C4-2B (cell line): ENCODE measurements around the gene MEF2D.

Experiments used
- ZFX ChIP-seq: fragments of 450-650 bp; IDR thresholded peaks from 2 replicates; pipeline ENCODE4 v1.6.1; 2017
- TF ChIP-seq, protein P1 (sequence below): fragments of 450-650 bp; conservative IDR thresholded peaks from 2 replicates; pipeline ENCODE4 v1.5.1; 2017; ENCODE audit warnings: mild to moderate bottlenecking

DNA sequence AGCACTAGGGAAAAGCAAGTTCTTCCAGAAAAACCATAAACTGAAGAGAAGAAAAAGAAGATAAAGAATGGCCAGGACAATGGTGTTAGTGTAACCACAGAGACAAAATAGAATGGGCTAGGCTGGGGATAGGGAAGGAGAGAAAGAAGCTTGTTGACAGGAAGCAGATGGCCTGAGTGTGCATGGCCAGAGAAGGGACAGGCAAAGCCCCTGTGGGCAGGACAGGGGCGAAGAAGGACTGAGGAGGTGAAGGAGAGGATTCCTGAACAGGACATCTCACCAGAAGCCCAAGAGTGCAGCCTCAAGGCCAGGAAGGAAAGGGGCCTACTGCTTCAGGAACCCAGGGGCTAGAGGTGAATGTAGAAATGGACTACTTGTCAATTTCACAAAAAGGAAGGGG is 42.5 kb upstream of the MEF2D start:
- TF ChIP-seq, protein P1, sequence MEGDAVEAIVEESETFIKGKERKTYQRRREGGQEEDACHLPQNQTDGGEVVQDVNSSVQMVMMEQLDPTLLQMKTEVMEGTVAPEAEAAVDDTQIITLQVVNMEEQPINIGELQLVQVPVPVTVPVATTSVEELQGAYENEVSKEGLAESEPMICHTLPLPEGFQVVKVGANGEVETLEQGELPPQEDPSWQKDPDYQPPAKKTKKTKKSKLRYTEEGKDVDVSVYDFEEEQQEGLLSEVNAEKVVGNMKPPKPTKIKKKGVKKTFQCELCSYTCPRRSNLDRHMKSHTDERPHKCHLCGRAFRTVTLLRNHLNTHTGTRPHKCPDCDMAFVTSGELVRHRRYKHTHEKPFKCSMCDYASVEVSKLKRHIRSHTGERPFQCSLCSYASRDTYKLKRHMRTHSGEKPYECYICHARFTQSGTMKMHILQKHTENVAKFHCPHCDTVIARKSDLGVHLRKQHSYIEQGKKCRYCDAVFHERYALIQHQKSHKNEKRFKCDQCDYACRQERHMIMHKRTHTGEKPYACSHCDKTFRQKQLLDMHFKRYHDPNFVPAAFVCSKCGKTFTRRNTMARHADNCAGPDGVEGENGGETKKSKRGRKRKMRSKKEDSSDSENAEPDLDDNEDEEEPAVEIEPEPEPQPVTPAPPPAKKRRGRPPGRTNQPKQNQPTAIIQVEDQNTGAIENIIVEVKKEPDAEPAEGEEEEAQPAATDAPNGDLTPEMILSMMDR = no peak
- TF ChIP-seq ZFX = no peak
